Fibroblast of the conjunctiva (primary cell): ENCODE data around the gene WNT3.
A peak's percentile ranks its signal among the peaks of the same experiment; 100 is the strongest.

Experiments
- DNase-seq: peaks from one replicate; pipeline ENCODE4 v3.0.0-alpha.2; 2010; ENCODE audit warnings: low read depth

The WNT3 gene

GRCh38 chr17:46834846-46835245, 16.4 kb upstream of the WNT3 start:
- no peak for DNase-seq

- DNase-seq = no peak
Observed at GRCh38 chr17:46833840-46834208, 15.3 kb upstream of the WNT3 start.

GRCh38 chr17:46832945-46833839, 14.7 kb upstream of the WNT3 start:
- peak; percentile 10 for DNase-seq

DNA sequence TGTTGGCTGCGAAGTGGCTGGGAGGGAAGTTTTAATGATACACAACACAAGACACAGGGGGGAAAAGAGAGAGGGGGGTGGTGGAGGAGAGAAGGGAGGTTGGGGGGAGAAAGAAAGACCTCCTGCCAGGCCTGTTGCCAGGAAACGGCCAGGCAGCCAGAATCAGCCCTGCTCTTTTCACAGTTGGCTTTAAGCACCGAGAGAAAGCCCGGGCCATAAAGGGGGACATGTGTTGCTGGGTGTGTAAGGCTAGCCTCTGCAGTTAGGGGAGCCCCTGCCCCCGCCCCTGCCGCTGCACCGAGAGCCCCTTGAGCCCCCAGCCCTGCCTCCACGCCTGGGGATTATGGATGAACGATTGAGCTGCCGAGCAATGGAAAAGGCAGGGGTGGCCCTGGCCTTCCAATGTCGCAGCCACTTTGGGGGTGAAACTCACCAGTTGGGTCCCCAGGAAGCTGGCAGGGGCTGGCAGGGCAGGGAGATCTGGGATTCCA, 13.9 kb upstream of the WNT3 start:
- DNase-seq = no peak

DNA sequence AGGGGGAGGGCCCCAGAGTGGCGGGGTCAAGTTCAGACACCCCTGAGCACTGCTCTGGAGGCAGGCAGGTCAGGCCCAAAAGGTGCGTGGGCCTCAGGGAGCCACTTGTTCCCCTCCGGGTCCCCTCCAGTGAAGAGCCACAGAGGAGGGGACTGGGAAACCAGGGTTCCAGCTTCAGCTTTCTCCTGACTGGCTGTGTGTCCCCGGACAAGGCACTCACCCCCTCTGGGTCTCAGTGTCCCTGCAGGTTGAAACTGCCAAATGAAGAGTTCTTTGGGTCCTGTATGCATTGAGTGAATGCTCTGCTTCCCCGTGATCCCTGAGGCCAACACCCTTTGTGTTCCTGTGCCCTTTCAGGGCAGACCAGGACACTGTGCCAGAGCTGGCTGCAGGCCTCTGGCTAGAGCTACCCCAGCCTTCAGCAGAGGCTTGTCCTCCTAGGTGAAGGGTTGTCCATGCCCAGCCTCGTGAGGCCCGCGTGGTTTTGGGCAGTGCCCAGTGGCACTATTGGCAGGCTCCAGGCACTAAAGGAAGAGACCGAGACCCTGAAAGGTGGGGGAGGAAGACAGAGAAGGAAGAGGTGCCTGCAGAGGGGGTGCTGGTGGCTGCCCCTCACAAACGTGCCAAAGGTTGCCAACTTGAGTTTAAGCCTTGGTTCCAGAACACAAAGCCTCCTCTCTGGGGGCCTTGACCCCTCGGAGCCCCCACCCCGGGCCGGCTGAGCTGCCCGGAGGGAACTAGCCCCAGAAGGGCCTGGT, 13.3 kb upstream of the WNT3 start:
- no peak for DNase-seq

- DNase-seq = no peak
Observed at GRCh38 chr17:46827274-46827673, 8.8 kb upstream of the WNT3 start.

- no peak for DNase-seq
Observed at GRCh38 chr17:46826116-46826515, 7.6 kb upstream of the WNT3 start.

DNA sequence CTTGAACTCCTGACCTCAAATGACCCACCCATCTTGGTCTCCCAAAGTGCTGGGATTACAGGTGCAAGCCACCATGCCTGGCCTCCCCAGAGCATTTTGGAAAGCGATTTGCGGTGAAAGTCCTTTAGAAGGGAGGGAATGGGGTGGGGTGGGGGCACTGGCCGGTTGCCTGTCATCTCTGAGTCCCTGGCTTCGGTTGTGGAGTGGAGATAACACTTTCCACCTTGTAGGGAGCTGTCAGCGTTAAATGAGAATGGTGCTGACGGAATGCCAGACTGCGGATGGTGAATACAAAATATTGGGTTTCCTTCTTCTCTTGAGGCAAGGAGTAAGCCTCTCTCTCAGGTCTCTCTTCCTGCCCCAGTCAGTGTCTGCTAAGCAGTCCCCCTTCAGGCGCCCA, 5.2 kb upstream of the WNT3 start:
- DNase-seq = no peak

- DNase-seq = no peak
Observed at GRCh38 chr17:46822388-46822921, 4.0 kb upstream of the WNT3 start.

- no peak for DNase-seq
Observed at GRCh38 chr17:46821482-46822387, 3.2 kb upstream of the WNT3 start.

- DNase-seq = no peak
Observed at GRCh38 chr17:46820592-46821450, 2.3 kb upstream of the WNT3 start.

DNA sequence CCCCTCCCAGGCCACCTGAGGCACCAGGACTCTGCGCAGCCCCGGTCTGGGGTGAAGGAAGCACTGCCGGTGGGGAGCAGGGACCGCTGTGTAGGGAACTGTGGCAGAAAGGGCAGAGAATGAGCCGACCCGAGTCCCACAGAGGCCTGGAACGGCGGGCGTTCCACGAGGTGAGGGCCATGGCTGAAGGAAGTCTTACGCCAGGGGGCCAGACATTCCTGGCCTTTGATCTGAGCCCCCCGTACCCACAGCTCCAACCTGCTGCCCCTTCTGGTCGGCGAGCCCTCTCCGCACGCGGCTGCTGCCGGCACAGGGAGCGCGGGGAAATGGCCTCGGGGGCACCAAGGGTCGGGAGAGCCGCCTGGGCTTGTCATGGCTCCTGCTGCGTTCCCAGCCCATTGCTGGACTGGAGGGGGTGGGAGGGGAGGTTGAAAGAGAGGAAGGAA, 1.4 kb upstream of the WNT3 start:
- no peak for DNase-seq

DNA sequence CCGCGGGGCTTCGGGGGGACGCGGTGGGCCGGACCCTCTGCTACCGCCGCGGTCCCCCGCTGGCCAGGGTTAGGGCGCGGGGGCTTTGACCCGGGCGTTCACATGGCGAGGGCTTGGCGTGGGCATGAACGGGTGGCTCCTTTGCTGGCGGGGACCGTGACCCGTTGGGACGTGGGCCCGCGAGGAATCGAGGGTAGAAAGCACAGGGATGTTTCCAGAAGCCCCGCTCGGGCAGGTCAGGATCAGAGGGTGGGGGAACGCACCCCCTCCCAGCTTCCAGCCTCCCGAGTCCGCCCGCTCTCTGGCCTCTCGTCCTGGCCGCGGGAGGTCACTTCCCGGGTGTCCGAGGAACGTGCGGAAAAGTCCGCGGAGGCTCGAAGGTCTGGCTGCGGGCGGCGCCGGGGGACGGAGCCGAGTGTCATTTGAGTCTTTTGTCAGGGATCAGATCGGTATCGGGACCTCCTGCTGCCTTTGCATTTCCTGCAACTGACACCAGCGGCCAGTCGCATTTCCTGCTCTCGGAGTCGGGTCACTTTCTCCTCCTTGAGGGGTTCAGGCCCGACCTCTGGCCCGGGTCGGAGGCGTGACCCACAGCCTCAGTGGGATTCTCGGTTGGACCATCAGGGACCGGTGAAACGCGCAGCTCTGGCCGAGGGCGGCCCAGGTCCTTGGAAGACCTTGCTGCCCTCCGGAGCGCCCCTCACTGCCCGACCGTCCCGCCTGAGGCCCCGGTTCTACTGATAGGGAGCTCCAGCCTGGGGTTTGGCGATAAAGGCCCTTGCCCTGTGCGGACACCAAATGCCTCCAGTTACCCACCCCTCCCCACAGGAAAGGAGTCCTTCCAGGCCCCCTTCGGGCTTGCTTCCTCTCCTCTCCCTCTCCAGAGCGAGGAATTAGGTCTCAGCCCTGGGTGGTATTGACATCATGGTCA, 702 bp upstream of the WNT3 start:
- no peak for DNase-seq

GRCh38 chr17:46817901-46818209, 637 bp downstream of the WNT3 start:
- no peak for DNase-seq

GRCh38 chr17:46817151-46817900, 1.2 kb downstream of the WNT3 start:
- DNase-seq = no peak

DNA sequence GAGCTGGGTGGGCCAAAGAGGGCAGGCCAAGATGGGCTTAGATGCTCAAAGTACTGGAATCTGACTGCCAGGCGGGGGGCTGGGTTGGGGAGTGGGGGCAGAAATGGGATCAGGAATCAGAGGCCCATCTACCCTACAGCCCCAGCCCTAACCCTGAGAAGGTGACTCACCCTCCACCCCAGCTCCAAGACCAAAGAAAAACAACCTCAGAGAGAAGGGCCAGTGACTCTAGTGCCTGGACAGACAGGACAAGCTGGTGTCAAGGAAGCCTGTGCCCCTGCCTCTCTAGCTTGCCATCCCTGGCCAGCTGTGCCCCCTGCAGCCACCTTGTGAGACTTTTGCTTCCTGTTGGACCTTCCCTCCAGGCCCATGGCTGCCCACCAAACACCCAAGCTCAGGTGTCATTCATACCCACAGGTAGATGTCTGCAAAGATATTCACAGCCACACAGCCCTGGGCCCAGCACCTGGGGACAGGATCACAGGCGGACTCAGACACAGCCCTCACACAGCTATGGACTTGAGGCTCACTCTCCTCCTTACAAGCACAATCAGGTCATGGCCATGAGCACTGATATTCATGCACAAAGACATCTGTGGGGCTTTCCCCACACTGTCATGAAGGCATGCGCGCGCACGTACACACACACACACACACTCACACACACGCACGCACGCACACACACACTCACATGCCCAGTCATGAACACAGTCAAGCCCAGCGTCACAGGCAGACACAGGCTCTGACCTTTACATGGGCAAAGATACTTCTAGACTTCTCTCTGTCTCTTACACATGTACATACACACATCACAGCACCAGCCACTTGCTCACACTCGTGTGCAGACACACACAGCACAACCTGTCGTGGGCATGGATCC, 2.8 kb downstream of the WNT3 start:
- DNase-seq = no peak

DNA sequence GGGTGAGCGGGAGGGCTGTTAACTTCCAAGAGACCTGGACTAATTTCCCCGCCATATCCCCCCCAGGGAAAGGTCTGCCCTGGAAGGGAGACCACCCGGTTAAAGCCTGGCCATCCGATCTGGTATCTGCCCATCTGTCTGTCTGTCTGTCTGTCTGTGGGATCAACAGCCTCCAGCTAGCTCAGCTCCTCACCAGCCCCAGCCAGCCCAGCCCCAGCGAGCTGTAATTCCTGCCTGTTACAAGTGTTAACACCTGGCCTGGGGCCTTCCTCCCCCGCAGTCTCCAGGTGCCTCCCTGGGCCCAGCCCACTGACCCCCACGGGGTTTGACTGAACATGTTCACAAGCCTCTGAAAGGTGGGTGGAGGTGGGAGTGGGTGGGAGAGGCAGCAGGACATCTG, 4.0 kb downstream of the WNT3 start:
- no peak for DNase-seq

- no peak for DNase-seq
Observed at GRCh38 chr17:46813920-46814319, 4.6 kb downstream of the WNT3 start.
